Testis (tissue), 3 donors: ENCODE results near the gene FARP2. TPM values are rescaled to one million over a fixed set of nuclear protein-coding genes. Genes with fewer than 3 reads are reported as not detected.

Experiments
- DNase-seq: peaks from one replicate; pipeline ENCODE4 v3.0.0-alpha.2; 2019
- H3K27ac ChIP-seq, 2 donors: fragments of 200-600 bp; sonication (generic); one replicate each; pipeline ENCODE4 v1.5.1; 2019
- H3K27me3 ChIP-seq: fragments of 200-600 bp; sonication (generic); one replicate; pipeline ENCODE4 v1.5.1; 2019
- H3K36me3 ChIP-seq: fragments of 200-600 bp; sonication (generic); one replicate; pipeline ENCODE4 v1.5.1; 2017; ENCODE audit warnings: low read depth; ENCODE audit errors: missing control alignments
- H3K4me1 ChIP-seq: fragments of 200-600 bp; sonication (generic); one replicate; pipeline ENCODE4 v1.5.1; 2019
- H3K4me3 ChIP-seq, 2 donors: fragments of 200-600 bp; sonication (generic); one replicate each; pipeline ENCODE4 v1.5.1; 2017 to 2019
- H3K9me3 ChIP-seq: fragments of 200-600 bp; sonication (generic); one replicate; pipeline ENCODE4 v1.5.1; 2017
- POLR2A ChIP-seq: fragments of 450-650 bp; IDR thresholded peaks from one replicate; pipeline ENCODE4 v1.6.1; 2017; ENCODE audit warnings: antibody characterized with exemption, mild to moderate bottlenecking, moderate library complexity
- WGBS, 2 donors: methylation state at CpG; one replicate each; pipeline ENCODE4 v1.1.5; 2018; 5-methylcytosine and 5-hydroxymethylcytosine counted together
- intact Hi-C: fragments of 100-400 bp; cut with DNase I; formaldehyde crosslinking; loops from one replicate; pipeline ENCODE4 v1.15.1; 2023; ENCODE audit warnings: low total_unique reads
- polyA plus RNA-seq: library from polyadenylated mRNA; stranded (reverse); fragments of 350-450 nt; fragmentation: Illumina TruSeq; extraction: RNeasy Lipid Tissue Mini Kit (QIAGEN cat#74804); gene quantifications from one replicate; pipeline ENCODE4 v1.2.3, GENCODE V29; 2014; ENCODE audit warnings: low read depth, low replicate concordance; ENCODE audit not compliant: insufficient read depth
- total RNA-seq, 2 donors: library from RNA; depleted of rRNA; stranded (reverse); fragments of >200 nt; gene quantifications; one replicate each; pipeline ENCODE4 v1.2.3, GENCODE V29; 2016
- TF ChIP-seq, protein P1 (sequence below), 3 experiments: fragments of 450-650 bp in 2 of 3; fragments of 200-600 bp in 1 of 3; sonication (generic) in 1 of 3; IDR thresholded peaks; one replicate each; pipeline ENCODE4 v1.5.1; 2016 to 2019; ENCODE audit warnings: antibody characterized with exemption in 3 of 3, mild to moderate bottlenecking in 2 of 3, moderate library complexity in 1 of 3

The FARP2 gene
- total and polyA plus RNA-seq, 3 donors from 2014 or later, result 69.8 to 145 (median 78.1) TPM

DNA sequence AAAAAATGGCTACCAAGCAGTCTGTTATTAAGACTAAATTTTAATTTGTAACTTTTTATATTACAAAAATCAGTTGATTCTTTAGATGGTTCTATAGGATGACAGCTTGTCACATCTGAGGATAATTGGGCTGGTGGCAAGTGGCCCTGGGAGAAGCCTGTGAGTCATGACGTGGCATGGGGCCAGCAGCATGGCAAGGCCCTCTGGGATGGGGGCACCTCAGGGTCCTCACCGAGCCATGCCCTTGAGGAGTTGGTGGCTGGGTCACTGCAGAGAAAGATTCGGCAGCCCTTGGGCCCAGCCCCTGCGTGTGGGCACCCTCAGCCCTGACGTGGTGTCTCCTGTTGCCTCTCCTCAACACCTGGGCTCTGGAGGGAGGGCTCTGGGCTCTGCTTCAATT is 102.6 kb downstream of the FARP2 start:
- intact Hi-C loops, result no loop called here
- WGBS, 2 donors, result 85 to 92% methylated on average over 2 to 5 of the region's 5 CpGs
- Histone ChIP-seq H3K4me3 (no peak overlapping the region), H3K36me3 (no peaks in the 10 kb centered on the region), H3K27ac (no peak overlapping the region), H3K4me1 (no peaks in the 10 kb centered on the region), H3K27me3 (no peaks in the 10 kb centered on the region), H3K9me3 (no peaks in the 10 kb centered on the region)
- DNase-seq, result no peak
- TF ChIP-seq, protein P1, sequence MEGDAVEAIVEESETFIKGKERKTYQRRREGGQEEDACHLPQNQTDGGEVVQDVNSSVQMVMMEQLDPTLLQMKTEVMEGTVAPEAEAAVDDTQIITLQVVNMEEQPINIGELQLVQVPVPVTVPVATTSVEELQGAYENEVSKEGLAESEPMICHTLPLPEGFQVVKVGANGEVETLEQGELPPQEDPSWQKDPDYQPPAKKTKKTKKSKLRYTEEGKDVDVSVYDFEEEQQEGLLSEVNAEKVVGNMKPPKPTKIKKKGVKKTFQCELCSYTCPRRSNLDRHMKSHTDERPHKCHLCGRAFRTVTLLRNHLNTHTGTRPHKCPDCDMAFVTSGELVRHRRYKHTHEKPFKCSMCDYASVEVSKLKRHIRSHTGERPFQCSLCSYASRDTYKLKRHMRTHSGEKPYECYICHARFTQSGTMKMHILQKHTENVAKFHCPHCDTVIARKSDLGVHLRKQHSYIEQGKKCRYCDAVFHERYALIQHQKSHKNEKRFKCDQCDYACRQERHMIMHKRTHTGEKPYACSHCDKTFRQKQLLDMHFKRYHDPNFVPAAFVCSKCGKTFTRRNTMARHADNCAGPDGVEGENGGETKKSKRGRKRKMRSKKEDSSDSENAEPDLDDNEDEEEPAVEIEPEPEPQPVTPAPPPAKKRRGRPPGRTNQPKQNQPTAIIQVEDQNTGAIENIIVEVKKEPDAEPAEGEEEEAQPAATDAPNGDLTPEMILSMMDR (IDR thresholded peaks at IDR 0.05), result no peak
- no peak for TF ChIP-seq POLR2A

DNA sequence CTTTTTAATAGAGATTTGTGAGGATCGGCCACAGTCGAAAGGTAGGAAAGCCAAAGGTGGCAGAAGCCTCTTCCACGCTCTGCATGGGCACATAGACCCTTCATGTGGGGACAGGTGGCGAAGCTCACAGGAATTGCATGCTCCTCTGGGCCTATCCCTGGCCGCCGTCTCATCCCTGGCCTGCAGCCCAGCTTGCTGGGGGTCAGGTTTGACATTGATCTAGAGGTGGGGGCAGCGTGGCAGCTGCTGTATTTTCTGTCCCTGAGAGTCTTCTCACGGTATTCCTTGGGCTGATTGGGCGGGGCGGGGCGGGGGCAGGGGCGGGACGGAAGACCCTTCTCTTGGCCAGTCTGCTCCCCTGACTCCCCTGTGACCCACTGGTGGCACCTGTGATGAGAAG is 103.4 kb downstream of the FARP2 start:
- no peak overlapping the region for H3K4me3 ChIP-seq
- H3K36me3 ChIP-seq, result no peaks in the 10 kb centered on the region
- no peak for DNase-seq
- intact Hi-C loops, result no loop called here
- H3K27me3 ChIP-seq, result no peaks in the 10 kb centered on the region
- WGBS, 2 donors, result 95 to 96% methylated on average over 12 to 13 of the region's 13 CpGs
- H3K27ac ChIP-seq, result no peak overlapping the region
- no peaks in the 10 kb centered on the region for H3K9me3 ChIP-seq
- no peaks in the 10 kb centered on the region for H3K4me1 ChIP-seq
- TF ChIP-seq, protein P1 (IDR thresholded peaks at IDR 0.05), result no peak
- no peak for TF ChIP-seq POLR2A

DNA sequence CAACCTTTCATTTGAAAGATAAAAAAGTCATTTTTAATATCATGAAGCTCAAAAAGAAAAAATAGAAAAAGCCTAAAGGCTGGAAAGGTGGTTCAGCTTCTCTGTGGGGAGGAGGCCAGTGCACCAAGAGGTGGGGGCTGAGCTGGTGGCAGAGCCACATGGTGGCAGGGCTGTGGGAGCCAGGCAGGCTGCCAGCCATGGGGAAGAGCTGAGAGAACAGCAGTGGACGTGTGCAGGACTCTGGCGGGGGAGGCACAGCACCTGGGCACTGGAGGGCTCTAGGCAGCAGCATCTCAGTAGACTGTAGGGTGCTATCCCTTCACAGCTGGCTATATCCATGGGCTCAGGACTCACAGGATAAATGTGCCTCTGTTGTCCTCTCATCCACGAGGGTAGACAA is 104.5 kb downstream of the FARP2 start:
- Histone ChIP-seq H3K27ac (no peak overlapping the region), H3K36me3 (no peaks in the 10 kb centered on the region), H3K9me3 (no peaks in the 10 kb centered on the region), H3K4me1 (no peaks in the 10 kb centered on the region), H3K27me3 (no peaks in the 10 kb centered on the region), H3K4me3 (no peak overlapping the region)
- WGBS, 2 donors, result 74 to 83% methylated on average over 3 of the region's 3 CpGs
- intact Hi-C loops, result no loop called here
- TF ChIP-seq POLR2A, result no peak
- DNase-seq, result no peak

DNA sequence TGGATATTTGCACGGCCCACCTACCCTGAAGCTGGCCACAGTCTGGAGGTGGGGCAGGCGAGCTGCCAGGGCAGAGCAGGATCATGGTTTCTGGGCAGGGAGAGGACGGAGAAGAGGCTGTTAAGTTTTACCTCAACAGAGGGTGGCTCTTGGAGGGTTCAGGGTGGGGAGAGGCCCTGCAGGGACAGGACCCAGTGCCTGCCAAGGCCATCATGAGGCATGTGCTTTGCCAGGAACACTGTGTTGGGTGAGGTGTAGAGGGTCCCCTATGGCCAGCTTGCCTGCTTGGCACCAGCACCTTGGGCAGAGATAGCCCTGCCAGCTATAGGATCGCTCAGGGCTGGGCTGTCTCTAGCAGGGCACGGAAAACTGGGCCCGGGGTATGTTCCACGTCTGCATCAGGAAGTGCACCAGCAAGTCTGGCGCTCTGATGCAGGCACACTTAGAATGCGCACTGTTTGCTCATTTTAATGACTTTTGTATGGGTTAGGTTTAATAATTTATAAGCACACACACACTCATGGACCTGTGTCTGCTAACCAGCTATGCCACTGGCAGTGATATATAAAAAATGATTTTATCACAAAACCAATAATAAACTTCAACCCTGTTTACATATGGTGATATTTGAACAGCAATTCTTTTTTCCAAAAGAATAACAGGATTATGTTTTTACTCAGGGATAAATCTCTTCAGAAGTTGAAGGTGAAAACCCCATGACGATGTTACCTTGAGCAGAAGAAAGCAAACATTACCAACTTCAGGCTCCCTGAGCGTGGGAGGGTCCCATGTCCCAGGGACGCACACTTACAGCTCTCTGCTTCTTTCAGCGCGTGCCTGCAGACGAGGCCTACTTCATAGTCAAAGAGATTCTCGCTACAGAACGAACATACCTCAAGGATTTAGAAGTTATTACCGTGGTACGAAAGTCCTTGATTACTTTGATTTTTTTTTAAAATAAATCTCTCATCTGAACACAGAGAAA is 105.9 kb downstream of the FARP2 start:
- TF ChIP-seq, protein P1 (IDR thresholded peaks at IDR 0.05), result no peak
- no peak for TF ChIP-seq POLR2A
- Histone ChIP-seq H3K4me3 (no peak overlapping the region), H3K27ac (no peak overlapping the region), H3K9me3 (no peaks in the 10 kb centered on the region), H3K4me1 (no peaks in the 10 kb centered on the region), H3K36me3 (no peaks in the 10 kb centered on the region), H3K27me3 (no peaks in the 10 kb centered on the region)
- DNase-seq, result no peak
- 84 to 86% methylated on average over 18 to 19 of the region's 19 CpGs for whole genome bisulfite sequencing, 2 donors
- intact Hi-C loops, result no loop called here

DNA sequence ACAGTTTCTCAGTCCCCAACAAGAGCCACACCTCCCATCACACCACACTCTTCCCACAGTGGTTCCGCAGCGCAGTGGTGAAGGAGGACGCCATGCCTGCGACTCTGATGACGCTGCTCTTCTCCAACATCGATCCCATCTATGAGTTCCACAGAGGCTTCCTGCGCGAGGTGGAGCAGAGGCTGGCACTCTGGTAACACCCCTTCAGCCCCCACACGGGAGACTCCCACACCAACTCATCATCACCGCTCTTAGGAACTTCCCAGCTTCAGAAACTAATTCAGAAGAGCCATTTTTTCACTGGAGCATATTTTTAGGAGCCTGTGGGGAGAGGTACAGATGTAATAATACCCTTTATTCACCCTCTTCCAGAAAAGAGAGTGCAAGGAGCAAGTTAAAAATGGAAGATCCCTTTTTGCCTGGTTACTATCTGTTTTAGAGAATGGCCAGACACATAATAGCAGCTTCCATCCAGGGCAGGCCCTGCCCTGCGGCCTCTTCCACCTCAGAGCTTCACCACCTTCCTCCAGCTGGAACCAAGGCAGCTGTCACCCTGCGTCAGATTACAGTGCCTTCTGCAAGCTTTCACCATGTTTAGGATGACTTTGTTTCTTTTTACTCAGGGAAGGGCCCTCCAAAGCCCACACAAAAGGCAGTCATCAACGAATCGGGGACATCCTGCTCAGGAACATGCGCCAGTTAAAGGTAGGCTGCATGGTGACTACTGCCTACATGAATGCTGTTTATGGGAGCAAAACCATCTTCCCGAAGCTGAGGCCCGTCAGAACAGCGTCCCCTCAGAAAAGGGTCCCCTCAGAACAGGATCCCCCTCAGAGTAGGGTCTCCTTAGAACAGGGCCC is 107.4 kb downstream of the FARP2 start:
- Histone ChIP-seq H3K27ac (no peak overlapping the region), H3K36me3 (no peaks in the 10 kb centered on the region), H3K4me3 (no peak overlapping the region), H3K9me3 (no peaks in the 10 kb centered on the region), H3K27me3 (no peaks in the 10 kb centered on the region), H3K4me1 (no peaks in the 10 kb centered on the region)
- TF ChIP-seq, protein P1 (IDR thresholded peaks at IDR 0.05), result no peak
- TF ChIP-seq POLR2A, result no peak
- intact Hi-C loops, result no loop called here
- no peak for DNase-seq
- 92% methylated on average over 18 of the region's 18 CpGs for WGBS, 2 donors
